Measurements from ENCODE around the gene IGSF9.

The IGSF9 gene

GRCh38 chr1:159989581-159989980, 44.2 kb upstream of the IGSF9 start:
- no peak for TF ChIP-seq CTCF (IDR thresholded peaks at IDR 0.05; ENCODE audit: low read depth, low read length)
- H3K4me3 ChIP-seq (ENCODE audit: low read depth, low read length) = no peak overlapping the region
- in situ Hi-C loops (cut with HindIII; ENCODE audit: low sequenced_read_pairs) = no loop called here
- DNase-seq (ENCODE audit: low read depth, low spot score) = no peak

GRCh38 chr1:159988006-159988405, 42.6 kb upstream of the IGSF9 start:
- no peak for DNase-seq (ENCODE audit: low read depth, low spot score)
- no peak overlapping the region for H3K4me3 ChIP-seq (ENCODE audit: low read depth, low read length)
- no peak for TF ChIP-seq CTCF (IDR thresholded peaks at IDR 0.05; ENCODE audit: low read depth, low read length)
- in situ Hi-C loops (cut with HindIII; ENCODE audit: low sequenced_read_pairs) = no loop called here

- in situ Hi-C loops (cut with HindIII; ENCODE audit: low sequenced_read_pairs) = no loop called here
These were observed 41.8 kb upstream of the IGSF9 start for GRCh38 chr1:159987186-159987585.

GRCh38 chr1:159986531-159986930, 41.1 kb upstream of the IGSF9 start:
- TF ChIP-seq CTCF (IDR thresholded peaks at IDR 0.05; ENCODE audit: low read depth, low read length) = no peak
- no peak for DNase-seq (ENCODE audit: low read depth, low spot score)
- H3K4me3 ChIP-seq (ENCODE audit: low read depth, low read length) = no peak overlapping the region
- in situ Hi-C loops (cut with HindIII; ENCODE audit: low sequenced_read_pairs) = no loop called here

More at GRCh38 chr1:159987186-159987585, 41.8 kb upstream of the IGSF9 start:
- H3K4me3 ChIP-seq (ENCODE audit: low read depth, low read length) = no peak overlapping the region
- DNase-seq (ENCODE audit: low read depth, low spot score) = no peak
- no peak for TF ChIP-seq CTCF (IDR thresholded peaks at IDR 0.05; ENCODE audit: low read depth, low read length)

GRCh38 chr1:159986093-159986492, 40.7 kb upstream of the IGSF9 start:
- no peak overlapping the region for H3K4me3 ChIP-seq (ENCODE audit: low read depth, low read length)
- in situ Hi-C loops (cut with HindIII; ENCODE audit: low sequenced_read_pairs) = no loop called here
- DNase-seq (ENCODE audit: low read depth, low spot score) = no peak
- TF ChIP-seq CTCF (IDR thresholded peaks at IDR 0.05; ENCODE audit: low read depth, low read length) = no peak

GRCh38 chr1:159985473-159985872, 40.1 kb upstream of the IGSF9 start:
- no peak for DNase-seq (ENCODE audit: low read depth, low spot score)
- H3K4me3 ChIP-seq (ENCODE audit: low read depth, low read length) = no peak overlapping the region
- TF ChIP-seq CTCF (IDR thresholded peaks at IDR 0.05; ENCODE audit: low read depth, low read length) = no peak
- in situ Hi-C loops (cut with HindIII; ENCODE audit: low sequenced_read_pairs) = no loop called here

- in situ Hi-C loops (cut with HindIII; ENCODE audit: low sequenced_read_pairs) = no loop called here
- H3K4me3 ChIP-seq (ENCODE audit: low read depth, low read length) = no peak overlapping the region
- TF ChIP-seq CTCF (IDR thresholded peaks at IDR 0.05; ENCODE audit: low read depth, low read length) = no peak
- DNase-seq (ENCODE audit: low read depth, low spot score) = no peak
These were observed 38.3 kb upstream of the IGSF9 start for GRCh38 chr1:159983681-159984080.
